ENCODE measurements around the gene VSTM5.

DNA sequence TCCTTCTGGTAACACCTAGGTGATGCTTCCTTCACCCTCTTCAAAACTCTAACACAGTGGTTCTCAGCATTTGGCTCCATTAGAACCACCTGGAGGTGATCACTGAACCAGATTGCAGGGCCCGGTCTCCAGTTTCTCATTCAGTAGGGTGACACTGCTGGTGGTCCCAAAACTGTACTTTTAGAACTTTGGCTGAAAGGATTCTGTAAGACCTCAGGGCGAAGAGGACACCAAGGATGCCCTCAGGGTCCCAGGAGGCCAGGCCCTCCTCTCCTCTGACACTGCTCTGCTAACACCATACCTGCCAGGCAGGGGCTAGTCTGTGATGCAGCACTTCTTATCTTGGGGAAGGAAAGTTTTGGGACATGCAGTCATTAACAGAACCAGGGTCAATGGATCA, 9.0 kb downstream of the VSTM5 start:
- TF ChIP-seq FOXP2 (optimal IDR thresholded peaks at IDR 0.05; ENCODE audit: borderline replicate concordance, extremely low read depth, extremely low read length, insufficient read depth) = no peak
- TF ChIP-seq POLR2AphosphoS5 (IDR thresholded peaks at IDR 0.05; ENCODE audit: low read depth, low read length) = no peak
- TF ChIP-seq, protein P1, sequence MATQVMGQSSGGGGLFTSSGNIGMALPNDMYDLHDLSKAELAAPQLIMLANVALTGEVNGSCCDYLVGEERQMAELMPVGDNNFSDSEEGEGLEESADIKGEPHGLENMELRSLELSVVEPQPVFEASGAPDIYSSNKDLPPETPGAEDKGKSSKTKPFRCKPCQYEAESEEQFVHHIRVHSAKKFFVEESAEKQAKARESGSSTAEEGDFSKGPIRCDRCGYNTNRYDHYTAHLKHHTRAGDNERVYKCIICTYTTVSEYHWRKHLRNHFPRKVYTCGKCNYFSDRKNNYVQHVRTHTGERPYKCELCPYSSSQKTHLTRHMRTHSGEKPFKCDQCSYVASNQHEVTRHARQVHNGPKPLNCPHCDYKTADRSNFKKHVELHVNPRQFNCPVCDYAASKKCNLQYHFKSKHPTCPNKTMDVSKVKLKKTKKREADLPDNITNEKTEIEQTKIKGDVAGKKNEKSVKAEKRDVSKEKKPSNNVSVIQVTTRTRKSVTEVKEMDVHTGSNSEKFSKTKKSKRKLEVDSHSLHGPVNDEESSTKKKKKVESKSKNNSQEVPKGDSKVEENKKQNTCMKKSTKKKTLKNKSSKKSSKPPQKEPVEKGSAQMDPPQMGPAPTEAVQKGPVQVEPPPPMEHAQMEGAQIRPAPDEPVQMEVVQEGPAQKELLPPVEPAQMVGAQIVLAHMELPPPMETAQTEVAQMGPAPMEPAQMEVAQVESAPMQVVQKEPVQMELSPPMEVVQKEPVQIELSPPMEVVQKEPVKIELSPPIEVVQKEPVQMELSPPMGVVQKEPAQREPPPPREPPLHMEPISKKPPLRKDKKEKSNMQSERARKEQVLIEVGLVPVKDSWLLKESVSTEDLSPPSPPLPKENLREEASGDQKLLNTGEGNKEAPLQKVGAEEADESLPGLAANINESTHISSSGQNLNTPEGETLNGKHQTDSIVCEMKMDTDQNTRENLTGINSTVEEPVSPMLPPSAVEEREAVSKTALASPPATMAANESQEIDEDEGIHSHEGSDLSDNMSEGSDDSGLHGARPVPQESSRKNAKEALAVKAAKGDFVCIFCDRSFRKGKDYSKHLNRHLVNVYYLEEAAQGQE (IDR thresholded peaks at IDR 0.05; ENCODE audit: insufficient read depth in 1 of 2, low read depth in 2 of 2, low read length in 2 of 2) = no peak
- TF ChIP-seq SIN3A (IDR thresholded peaks at IDR 0.05; ENCODE audit: borderline replicate concordance, insufficient read depth, low read length) = no peak
